ENCODE data around the gene TMEM39B. TPM values are rescaled to one million over a fixed set of nuclear protein-coding genes. Genes with fewer than 3 reads are reported as not detected.
"Not testable (repeated sequence)": the region's sequence is repeated elsewhere in the genome, so short reads cannot be mapped to it uniquely, and the experiment has no call there.

Gene TMEM39B
- total RNA-seq, 2 donors from 2014 or later: 8.2 to 9.5 TPM

DNA sequence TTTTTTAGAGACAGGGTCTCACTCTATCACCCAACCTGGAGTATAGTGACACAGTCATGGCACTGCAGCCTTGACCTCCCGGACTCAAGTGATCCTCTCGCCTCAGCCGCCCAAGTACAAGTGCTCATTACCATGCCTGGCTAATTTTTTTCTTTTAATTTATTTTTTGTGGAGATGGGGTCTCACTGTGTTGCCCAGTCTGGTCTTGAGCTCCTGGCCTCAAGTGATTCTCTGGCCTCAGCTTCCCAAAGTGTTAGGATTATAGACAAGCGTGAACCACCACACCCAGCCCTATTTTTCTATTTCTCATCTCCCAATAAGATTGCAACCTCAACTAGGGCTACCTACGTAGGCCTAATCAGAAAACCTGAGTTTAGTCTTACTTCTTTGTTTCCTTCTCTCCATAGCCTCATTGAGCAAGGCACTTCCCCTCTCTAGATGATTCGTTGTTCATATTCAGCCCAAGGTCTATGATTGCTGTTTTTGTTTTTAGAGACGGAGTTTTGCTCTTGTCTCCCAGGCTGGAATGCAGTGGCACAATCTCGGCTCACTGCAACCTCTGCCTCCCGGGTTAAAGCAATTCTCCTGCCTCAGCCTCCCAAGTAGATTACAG lies 34.0 kb downstream of the TMEM39B start:
- intact Hi-C loops (cut with DNase I): no loop called here
- DNase-seq: no peak
- ATAC-seq: no peak

DNA sequence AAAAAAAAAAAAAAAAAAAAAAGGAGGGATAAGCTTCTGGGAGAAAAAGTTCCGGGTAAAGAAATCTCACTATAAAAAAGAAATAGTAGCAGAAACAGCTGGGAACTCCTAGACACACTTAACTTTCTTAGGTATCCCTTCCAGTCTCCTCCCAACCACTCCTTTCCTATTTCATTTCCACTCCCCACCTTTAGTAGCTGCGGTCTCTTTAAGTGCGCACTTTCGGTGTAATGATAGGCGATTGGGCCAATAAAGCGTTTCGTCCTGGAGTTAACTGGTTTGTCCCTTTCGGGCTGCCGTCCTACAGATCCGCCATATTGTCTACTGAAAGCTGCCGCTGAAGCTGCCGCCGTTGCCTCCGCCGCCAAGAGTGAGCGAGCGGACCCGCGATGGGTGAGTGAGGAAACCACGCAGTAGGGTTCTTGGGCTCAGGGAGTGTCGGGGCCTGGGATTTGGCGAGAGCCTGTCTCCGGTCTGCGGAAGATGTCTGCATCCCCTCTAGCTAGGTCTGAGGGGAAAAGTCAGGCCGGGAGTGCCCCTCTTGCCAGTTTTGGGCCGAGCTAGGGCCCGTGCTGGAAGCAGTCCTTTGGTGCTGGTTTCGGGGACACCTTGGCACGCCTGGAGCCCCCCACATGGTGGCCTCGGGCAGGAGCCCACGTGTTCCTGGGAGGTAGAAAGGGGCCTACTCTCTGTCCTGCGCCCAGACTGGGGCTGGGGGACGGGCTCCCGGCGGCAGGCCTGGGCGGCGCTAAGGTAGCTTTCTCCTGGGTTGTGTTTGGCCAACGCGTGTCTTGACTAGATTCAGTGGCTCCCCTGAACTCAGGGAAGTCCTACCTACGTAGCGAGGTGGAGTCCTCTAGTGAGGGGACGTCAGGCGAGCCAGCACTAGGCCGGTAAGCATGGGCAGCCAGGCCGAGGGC lies 35.3 kb downstream of the TMEM39B start, which contains the start of gene KPNA6:
KPNA6 (plus strand) TSS at position 315 of the 920 bp plus-strand sequence; CDS start at position 390, 75 bp downstream.
- ATAC-seq (peak; percentile 93), DNase-seq (peak; percentile 91)
- intact Hi-C loops (cut with DNase I): no loop called here

DNA sequence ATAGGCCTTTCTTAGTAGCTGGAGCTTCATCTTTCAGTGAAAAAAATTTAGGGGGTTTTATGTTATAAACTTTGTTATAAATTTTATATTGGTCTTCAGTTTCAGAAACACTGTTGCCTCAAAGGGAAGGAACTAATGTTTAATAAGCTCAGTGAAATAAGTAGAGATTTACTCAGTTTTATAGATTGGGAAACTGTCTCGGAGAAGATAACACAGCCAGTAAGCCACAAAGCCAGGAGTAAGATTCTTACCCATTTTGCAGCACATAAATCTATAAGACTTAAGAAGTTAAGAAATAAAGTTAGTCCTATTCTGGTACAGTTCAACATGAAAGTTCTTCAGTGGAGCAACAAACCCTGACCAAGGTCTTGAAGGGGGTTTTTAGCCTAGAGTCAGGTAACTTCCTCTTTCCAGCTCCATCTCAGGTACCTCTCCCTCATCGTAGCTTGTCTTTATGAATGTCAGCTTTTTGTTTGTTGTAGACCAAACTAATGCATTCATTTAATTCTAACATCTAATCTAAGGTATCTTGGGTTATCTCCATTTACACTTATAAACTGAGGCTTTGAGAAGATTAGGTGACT lies 38.4 kb downstream of the TMEM39B start:
- ATAC-seq (no peak), DNase-seq (no peak)
- intact Hi-C loops (cut with DNase I): no loop called here

DNA sequence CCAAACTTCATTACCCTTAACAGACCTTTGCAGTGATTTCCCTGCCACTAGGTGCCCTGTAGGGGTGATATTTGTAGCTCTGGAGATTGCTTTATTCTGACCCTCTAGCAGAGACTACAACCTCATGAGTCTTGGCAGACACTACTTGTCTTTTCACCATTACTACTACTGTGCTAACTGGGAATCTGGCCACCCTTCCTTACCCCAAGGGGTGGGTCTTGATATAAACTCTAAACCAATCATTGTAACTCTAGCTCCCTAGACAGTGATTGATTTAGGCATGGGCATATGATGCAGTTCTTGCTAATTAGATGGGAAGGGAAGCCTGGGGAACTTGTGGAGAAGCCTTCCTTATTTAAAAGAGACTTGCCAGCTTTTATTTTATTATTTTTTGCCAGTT lies 39.0 kb downstream of the TMEM39B start:
- ATAC-seq (peak in 1 of 2 donors; percentile 25), DNase-seq (no peak)
- intact Hi-C loops (cut with DNase I): no loop called here

DNA sequence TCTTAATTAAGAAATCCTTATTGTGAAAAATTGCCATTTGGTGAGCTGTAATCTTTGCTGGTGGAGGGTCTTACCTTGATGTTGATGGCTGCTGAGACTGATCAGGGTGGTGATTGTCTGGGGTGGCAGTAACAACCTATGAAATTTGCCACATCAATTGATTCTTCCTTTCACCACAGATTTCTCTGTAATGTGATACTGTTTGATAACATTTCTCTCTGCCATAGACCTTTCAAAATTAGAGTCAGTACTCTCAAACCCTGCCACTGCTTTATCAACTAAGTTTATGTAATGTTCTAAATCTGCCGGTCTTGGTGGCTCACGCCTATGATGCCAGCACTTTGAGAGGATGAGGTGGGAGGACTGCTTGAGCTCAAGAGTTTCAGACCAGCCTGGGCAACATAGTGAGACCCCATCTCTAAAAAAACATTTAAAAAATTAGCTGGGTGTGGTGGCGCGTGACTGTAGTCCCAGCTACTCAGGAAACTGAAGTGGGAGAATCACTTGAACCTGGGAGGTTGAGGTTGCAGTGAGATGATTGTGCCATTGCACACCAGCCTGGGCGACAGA lies 40.2 kb downstream of the TMEM39B start:
- ATAC-seq (no peak), DNase-seq (no peak)
- intact Hi-C loops (cut with DNase I): no loop called here

DNA sequence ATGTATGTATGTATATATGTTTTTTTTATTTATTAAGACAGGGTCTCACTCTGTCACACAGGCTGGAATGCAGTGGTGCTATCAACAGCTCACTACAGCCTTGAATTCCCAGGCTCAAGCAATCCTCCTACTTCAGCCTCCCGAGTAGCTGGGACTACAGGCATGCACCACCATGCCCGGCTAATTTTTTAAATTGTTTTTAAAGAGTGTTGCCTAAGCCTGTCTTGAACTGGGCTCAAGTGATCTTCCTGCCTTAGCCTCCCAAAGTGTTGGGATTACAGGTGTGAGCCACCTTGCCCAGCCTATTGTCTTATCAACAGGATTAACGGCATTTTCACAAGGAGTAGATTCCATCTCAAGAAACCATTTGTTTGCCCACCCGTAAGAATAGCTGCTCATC lies 40.7 kb downstream of the TMEM39B start:
- intact Hi-C loops (cut with DNase I); ATAC-seq; DNase-seq: not testable (repeated sequence)

DNA sequence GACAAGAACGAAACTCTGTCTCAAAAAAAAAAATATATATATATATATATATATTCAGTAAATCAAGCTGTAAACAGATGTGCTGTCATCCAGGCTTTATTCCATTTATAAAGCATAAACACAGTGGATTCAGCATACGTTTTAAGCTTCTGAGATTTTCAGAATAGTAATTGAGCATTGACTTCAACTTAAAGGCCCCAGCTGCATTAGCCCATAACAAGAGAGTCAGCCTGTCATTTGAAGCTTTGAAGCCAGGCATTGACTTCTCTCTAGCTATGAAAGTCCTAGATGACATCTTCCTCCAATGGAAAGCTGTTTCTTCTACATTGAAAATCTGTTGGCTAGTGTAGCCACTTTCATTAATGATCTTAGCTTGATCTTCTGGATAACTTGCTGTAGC lies 41.7 kb downstream of the TMEM39B start:
- DNase-seq (no peak), ATAC-seq (no peak)
- intact Hi-C loops (cut with DNase I): no loop called here

DNA sequence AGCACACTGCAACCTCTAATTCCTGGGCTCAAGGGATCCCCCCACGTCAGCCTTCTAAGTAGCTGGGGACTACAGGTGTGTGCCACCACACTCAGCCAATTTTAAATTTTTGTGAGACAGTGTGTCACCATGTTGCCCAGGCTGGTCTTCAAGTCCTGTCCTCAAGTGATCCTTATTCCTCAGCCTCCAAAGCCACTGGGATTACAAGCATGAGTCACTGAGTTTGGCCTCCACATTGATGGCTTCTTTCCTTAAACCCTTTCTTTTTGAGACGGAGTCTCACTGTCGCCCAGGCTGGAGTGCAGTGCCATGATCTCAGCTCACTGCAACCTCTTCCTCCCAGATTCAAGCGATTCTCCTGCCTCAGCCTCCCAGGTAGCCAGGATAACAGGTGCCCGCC lies 42.8 kb downstream of the TMEM39B start:
- intact Hi-C loops (cut with DNase I): no loop called here
- no peak for DNase-seq
- ATAC-seq: peak in 1 of 2 donors; percentile 30

DNA sequence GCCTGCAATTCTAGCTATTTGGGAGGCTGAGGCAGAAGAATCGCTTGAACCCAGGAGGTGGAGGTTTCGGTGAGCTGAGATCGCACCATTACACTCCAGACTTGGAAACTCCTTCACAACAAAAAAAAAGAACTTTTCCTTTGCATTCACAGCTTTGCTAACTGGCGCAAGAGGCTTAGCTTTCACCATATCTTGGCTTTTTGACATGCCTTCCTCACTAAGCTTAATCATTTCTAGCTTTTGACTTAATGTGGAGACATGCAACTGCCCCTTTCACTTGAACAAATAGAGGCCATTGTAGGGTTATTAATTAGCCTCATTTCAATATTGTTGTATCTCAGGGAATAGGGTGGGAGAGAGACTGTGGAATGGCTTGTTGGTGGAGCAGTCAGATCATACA lies 43.8 kb downstream of the TMEM39B start:
- ATAC-seq (no peak), DNase-seq (no peak)
- intact Hi-C loops (cut with DNase I): no loop called here

DNA sequence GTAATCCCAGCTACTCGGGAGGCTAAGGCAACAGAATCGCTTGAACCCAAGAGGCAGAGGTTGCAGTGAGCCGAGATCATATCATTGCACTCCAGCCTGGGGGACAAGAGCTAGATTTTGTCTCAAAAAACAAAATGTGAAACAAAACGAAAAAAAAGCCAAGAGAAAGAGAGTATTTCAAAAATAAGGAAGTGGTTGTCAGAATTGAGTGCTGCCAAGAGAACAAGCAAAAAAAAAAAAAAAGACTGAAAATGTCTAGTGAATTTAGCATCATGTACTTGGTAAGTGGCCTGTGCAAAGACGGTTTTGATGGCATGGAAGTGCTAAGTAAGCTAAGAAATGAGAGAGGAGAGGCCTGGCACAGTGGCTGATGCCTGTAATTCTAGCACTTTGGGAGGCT lies 49.4 kb downstream of the TMEM39B start:
- no peak for ATAC-seq
- no peak for DNase-seq
- intact Hi-C loops (cut with DNase I): no loop called here

DNA sequence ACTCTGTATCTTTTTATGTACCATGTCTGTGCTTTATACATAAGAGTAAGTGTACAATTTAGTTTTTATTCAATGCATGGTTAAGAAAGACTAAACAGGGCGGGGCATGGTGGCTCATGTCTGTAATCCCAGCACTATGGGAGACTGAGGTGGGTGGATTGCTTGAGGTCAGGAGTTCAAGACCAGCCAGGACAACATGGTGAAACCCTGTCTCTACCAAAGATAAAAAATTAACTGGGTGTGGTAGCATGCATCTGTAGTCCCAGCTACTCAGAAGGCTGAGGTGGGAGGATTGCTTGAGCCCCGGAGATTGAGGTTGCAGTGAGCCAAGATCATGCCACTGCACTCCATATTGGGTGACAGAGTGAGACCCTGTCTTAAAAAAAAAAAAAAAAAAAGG lies 50.6 kb downstream of the TMEM39B start:
- intact Hi-C loops (cut with DNase I); ATAC-seq; DNase-seq: not testable (repeated sequence)

DNA sequence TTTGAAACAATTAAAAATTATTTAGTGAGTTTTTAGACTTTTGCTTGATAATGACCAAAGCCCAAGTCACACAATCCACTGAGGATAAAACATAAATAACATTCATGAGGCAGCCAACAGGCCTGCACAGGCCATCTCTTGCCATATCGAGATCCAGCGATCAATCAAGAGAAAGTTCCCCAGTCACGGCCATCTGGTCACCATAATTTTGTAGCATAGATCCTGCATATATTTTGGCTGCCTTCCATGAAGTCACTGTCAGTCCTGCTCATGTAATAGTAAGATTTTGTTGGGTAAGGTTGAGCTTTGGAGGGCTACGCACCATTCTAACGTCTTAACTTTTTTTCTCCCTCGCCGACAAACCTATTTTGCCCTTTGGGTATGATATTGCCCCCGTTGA lies 52.6 kb downstream of the TMEM39B start:
- DNase-seq (no peak), ATAC-seq (no peak)
- intact Hi-C loops (cut with DNase I): no loop called here

DNA sequence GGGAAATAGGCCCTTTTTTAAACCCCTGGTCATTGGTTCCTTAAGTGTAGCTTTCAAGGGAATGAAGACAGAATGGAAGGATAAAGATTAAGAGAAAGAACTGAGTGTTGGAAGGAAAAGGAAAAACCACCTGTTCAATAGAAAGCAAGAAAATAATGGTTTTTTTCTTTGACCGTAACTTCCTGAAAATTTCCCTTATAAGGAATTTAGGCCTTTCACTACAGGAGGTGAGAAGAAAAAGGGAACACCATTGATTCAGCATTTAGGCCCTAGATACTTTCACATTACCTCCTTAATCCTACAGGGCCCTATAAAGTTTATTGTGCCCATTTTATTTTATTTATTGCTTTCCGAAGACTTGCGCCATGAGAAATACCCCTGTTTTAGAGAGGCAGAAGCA lies 54.0 kb downstream of the TMEM39B start:
- intact Hi-C loops (cut with DNase I): no loop called here
- no peak for DNase-seq
- ATAC-seq: no peak

DNA sequence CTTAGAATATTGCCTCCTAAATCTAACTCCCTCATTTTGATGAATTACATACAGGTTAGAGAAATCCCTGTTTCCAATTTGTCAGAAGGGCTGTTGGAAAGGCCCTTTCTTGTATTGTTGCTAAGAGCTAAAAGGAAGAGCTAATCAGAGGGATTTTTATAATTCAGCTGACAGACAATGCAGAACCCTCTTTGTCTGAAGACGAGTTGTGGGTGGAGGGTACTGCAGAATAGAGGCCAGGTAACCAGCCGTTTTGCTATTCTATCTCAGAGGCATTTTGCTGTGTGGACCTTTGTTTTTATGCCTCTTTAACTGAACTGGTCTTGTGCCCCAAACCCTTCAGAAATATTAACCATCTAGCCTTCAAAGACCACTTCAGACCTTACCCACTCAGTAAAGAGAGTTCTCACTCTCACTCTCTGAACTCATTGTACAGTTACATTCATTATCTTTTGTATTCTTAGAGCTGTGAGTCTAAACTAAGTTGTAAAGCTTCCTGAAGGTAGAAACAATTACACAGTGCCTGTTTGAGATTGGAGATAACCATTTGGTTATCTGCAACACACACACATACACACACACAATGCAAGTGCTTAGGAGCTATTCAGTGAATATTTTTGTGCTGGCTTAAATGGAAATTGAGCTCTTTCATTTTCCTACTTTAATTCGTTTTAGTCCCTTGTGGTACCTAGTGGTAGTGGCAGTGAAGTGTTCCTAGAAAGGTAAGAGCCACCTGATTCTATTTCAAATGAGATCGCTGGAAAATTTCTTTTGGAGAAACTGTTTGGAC lies 54.9 kb downstream of the TMEM39B start:
- intact Hi-C loops (cut with DNase I): no loop called here
- no peak for DNase-seq
- ATAC-seq: no peak

DNA sequence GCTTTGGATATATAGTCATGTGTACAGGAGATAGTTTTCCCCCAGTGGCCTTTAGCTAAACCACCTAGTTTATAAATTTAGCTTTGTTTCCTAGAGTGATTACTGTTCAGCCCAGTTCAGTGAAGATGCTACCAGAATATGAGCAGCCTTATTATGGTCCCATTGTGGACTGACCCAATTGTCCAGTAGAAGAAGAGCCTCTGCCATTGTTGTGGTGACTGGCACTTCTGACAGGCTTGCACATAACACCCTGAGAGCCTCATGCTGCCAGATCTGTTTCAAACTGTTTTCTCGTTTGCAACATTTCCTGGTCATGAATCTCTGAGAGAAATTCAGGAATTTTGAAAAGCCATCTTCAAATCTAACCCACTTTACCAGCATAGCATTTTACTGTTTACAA lies 55.7 kb downstream of the TMEM39B start:
- ATAC-seq (no peak), DNase-seq (no peak)
- intact Hi-C loops (cut with DNase I): no loop called here

DNA sequence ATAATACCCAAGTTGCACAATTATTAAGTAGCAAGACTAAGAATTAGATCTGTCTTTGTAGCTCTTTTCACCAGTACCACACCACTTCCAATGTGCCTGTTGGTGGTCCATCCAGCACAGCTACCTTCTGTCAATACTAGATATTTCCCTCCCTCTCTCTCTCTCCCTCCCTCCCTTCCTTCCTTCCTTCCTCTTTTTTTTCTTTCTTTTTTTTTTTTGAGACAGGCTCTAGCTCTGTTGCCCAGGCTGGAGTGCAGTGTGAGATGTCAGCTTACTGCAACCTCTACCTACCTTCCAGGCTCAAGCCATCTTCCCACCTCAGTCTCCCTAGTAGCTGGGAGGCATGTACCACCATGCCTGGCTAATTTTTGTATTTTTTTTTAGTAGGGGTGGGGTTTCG lies 56.2 kb downstream of the TMEM39B start:
- intact Hi-C loops (cut with DNase I): no loop called here
- no peak for ATAC-seq

DNA sequence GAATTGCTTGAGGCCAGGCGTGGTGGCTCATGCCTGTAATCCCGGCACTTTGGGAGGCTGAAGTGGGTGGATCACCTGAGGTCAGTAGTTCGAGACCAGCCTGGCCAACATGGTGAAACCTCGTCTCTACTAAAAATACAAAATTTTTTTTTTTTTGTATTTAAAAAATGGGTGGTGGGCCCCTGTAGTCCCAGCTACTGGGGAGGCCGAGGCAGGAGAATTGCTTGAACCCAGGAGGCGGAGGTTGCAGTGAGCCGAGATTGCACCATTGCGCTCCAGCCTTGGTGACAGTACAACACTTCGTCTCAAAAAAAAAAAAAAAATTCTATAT lies 61.2 kb downstream of the TMEM39B start:
- DNase-seq; ATAC-seq; intact Hi-C loops (cut with DNase I): not testable (repeated sequence)

More for the DNA sequence above, 56.2 kb downstream of the TMEM39B start:
- no peak for DNase-seq

DNA sequence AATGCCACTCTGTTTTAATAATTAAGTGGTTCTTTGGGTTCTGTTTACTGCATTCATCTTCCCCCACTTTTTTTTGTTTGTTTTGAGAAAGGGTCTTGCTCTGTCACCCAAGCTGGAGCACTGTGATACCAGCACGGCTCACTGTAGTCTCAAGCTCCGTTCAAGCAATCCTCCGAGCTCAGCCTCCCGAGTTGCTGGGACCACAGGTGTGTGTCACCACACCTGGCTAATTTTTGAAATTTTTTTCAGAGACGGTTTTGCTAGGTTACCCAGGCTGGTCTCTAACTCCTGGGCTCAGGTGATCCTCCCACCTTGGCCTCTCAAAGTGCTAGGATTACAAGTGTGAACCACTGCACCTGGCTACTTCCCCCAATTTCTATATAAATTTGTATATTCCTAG lies 64.4 kb downstream of the TMEM39B start:
- intact Hi-C loops (cut with DNase I): no loop called here
- no peak for ATAC-seq

DNA sequence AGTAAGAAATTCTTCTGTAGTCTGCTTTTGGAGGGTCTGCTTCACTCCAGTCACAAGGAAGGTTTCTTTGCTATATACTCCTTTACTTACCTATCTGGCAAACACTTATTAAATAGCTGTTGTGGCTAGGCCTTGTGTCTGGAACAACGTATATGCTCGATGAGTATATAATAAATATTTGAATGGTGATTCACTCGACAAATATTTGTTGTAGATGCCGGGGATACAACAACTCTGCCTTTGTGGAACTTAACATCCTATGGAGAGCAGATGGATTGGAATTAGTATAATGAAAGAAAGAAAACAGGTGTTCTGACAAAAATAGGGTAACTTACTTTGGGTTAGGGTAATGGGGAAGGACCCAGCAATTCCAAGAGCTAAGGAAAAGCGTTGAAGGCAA lies 66.2 kb downstream of the TMEM39B start:
- intact Hi-C loops (cut with DNase I): no loop called here
- ATAC-seq (no peak), DNase-seq (no peak)

More for the DNA sequence above, 64.4 kb downstream of the TMEM39B start:
- DNase-seq: no peak
